ENCODE measurements around the gene ZNF605. TPM values are rescaled to one million over a fixed set of nuclear protein-coding genes. Genes with fewer than 3 reads are reported as not detected.
"Not testable (repeated sequence)": the region's sequence is repeated elsewhere in the genome, so short reads cannot be mapped to it uniquely, and the experiment has no call there.

Gene ZNF605
- total and polyA plus RNA-seq, 2 of the 8 experiments (the other 6 are each of a cell fraction or from before 2014, with no cell fraction given): 3.6 to 20.3 TPM

- H3K79me1 ChIP-seq (ENCODE audit: low read depth, low read length); FAIRE-seq; H2AK5ac ChIP-seq (ENCODE audit: low read depth, low read length); H4K5ac ChIP-seq (ENCODE audit: insufficient read length, low read depth, low read length); H3K14ac ChIP-seq (ENCODE audit: insufficient read length); H3K4ac ChIP-seq (replicated peaks; ENCODE audit: insufficient read length, low read depth, low read length); H4K91ac ChIP-seq (replicated peaks; ENCODE audit: insufficient read length, low read length); DNase-seq (ENCODE audit: low read depth in 1 of 2, low spot score in 2 of 2); H3K27me3 ChIP-seq (replicated peaks in 1 of 4; ENCODE audit: control insufficient read depth in 3 of 4, extremely low read depth in 1 of 4, insufficient read depth in 3 of 4, low read length in 3 of 4); H2BK15ac ChIP-seq (ENCODE audit: low read length); H2BK120ac ChIP-seq (replicated peaks; ENCODE audit: low read depth, low read length); H3K23me2 ChIP-seq (ENCODE audit: low read depth, low read length); H3K4me3 ChIP-seq (ENCODE audit: extremely low read depth in 1 of 4, insufficient read depth in 2 of 4, low read depth in 3 of 4, low read length in 4 of 4); H2AFZ ChIP-seq (ENCODE audit: low read length); H4K8ac ChIP-seq (ENCODE audit: extremely low read depth, insufficient read depth, low read length); H3K27ac ChIP-seq (ENCODE audit: low read depth, low read length); H3K56ac ChIP-seq (replicated peaks; ENCODE audit: insufficient read length, low read depth, low read length); H3K9ac ChIP-seq (replicated peaks in 1 of 4; ENCODE audit: extremely low read depth in 1 of 4, low read depth in 3 of 4, low read length in 3 of 4); H3K23ac ChIP-seq (ENCODE audit: insufficient read length); H4K20me1 ChIP-seq (replicated peaks in 1 of 2; ENCODE audit: control insufficient read depth in 1 of 2, insufficient read depth in 2 of 2, low read length in 2 of 2); H3K79me2 ChIP-seq (ENCODE audit: control insufficient read depth in 1 of 2, insufficient read depth in 2 of 2, low read length in 2 of 2); H2BK12ac ChIP-seq (ENCODE audit: low read depth, low read length); H3K18ac ChIP-seq (ENCODE audit: extremely low read depth, low read length); H2BK5ac ChIP-seq (ENCODE audit: low read depth, low read length); CTCF ChIA-PET (ENCODE audit: partially characterized antibody); H3K4me2 ChIP-seq (ENCODE audit: insufficient read depth in 1 of 2, low read depth in 2 of 2, low read length in 2 of 2); H3K4me1 ChIP-seq (replicated peaks in 1 of 4; ENCODE audit: control insufficient read depth in 3 of 4, insufficient read depth in 4 of 4, low read length in 3 of 4); H2BK20ac ChIP-seq (ENCODE audit: low read length): not testable (repeated sequence)
- POLR2A ChIA-PET (ENCODE audit: partially characterized antibody): interaction anchor here (0.9 kb wide), 1 partner anchor 28 kb away, joined by 3 read pairs; no protein-coding TSS in a partner anchor
- Histone ChIP-seq H3K36me3 (ENCODE audit: control insufficient read depth in 2 of 4, insufficient read depth in 4 of 4, low read length in 3 of 4) (peaks cover 6 to 32% (median 21%) of the 10 kb centered on the region in 4 experiments; a peak in 7 of 8 replicates), H3K9me3 (ENCODE audit: insufficient read depth in 2 of 2, low read depth in 1 of 2, low read length in 1 of 2) (peaks cover 42 to 65% of the 10 kb centered on the region in 2 experiments)
- 100% methylated on average over 2 of the region's 25 CpGs; no CpG with 5 or more reads in 1 of the 2 experiments for WGBS, 2 experiments (ENCODE audit: extremely low coverage in 1 of 2, insufficient coverage in 1 of 2, insufficient read length in 1 of 2, insufficient replicate concordance in 2 of 2, low coverage in 1 of 2, low lambda C conversion rate in 2 of 2, missing lambda C conversion rate in 1 of 2)
Observed at GRCh38 chr12:132938807-132939206, 17.3 kb downstream of the ZNF605 start.
